Neural cell (in vitro differentiated cells): ENCODE measurements around the gene TSSK1B. TPM values are rescaled to one million over a fixed set of nuclear protein-coding genes. Genes with fewer than 3 reads are reported as not detected.

Source experiments
- H2AFZ ChIP-seq: fragments of 200-600, 300-800 bp; sonication (generic), shearing (Covaris generic); 2 replicates; pipeline ENCODE4 v1.6.0; 2014; ENCODE audit warnings: low read depth, mild to moderate bottlenecking, antibody characterized with exemption, low read length, moderate library complexity
- H3F3A ChIP-seq: fragments of 200-600 bp; shearing (Covaris generic); 2 replicates; pipeline ENCODE4 v1.6.1; 2016; ENCODE audit warnings: mild to moderate bottlenecking, moderate library complexity, mixed read lengths, antibody characterized with exemption, low read length; ENCODE audit not compliant: insufficient read depth, poor library complexity, severe bottlenecking
- H3K27ac ChIP-seq: fragments of 200-600, 300-800 bp; sonication (generic), shearing (Covaris generic); 2 replicates; pipeline ENCODE4 v1.5.1; 2014; ENCODE audit warnings: mild to moderate bottlenecking, low read length, moderate library complexity
- H3K27me3 ChIP-seq: fragments of 300-800, 200-600 bp; sonication (generic), shearing (Covaris generic); 2 replicates; pipeline ENCODE4 v1.6.0; 2014; ENCODE audit warnings: mild to moderate bottlenecking, low read depth, low read length, moderate library complexity; ENCODE audit not compliant: insufficient read depth
- H3K36me3 ChIP-seq: fragments of 300-800, 200-600 bp; sonication (generic), shearing (Covaris generic); 2 replicates; pipeline ENCODE4 v1.5.1; 2014; ENCODE audit warnings: mild to moderate bottlenecking, antibody characterized with exemption, low read length, moderate library complexity; ENCODE audit not compliant: insufficient read depth
- H3K4me2 ChIP-seq: fragments of 300-800, 200-600 bp; sonication (generic), shearing (Covaris generic); 2 replicates; pipeline ENCODE4 v1.6.0; 2014; ENCODE audit warnings: mild to moderate bottlenecking, low read length
- H3K4me3 ChIP-seq: fragments of 300-800, 200-600 bp; sonication (generic), shearing (Covaris generic); 2 replicates; pipeline ENCODE4 v1.5.1; 2014; ENCODE audit warnings: mild to moderate bottlenecking, low read length, moderate library complexity
- H3K79me2 ChIP-seq: fragments of 200-600 bp; shearing (Covaris generic); replicated peaks from 2 replicates; pipeline ENCODE4 v1.6.0; 2014; ENCODE audit warnings: mild to moderate bottlenecking, low read length, moderate library complexity; ENCODE audit not compliant: insufficient read depth
- H3K9ac ChIP-seq: fragments of 300-800, 200-600 bp; sonication (generic), shearing (Covaris generic); 2 replicates; pipeline ENCODE4 v1.6.1; 2016; ENCODE audit warnings: mild to moderate bottlenecking, low read length, mixed read lengths
- H3K9me2 ChIP-seq: fragments of 200-600 bp; shearing (Covaris generic); 2 replicates; pipeline ENCODE4 v1.6.1; 2016; ENCODE audit warnings: mild to moderate bottlenecking, low read length, mixed read lengths; ENCODE audit not compliant: insufficient read depth
- H3K9me3 ChIP-seq: fragments of 200-600, 300-800 bp; sonication (generic), shearing (Covaris generic); 2 replicates; pipeline ENCODE4 v1.6.1; 2016; ENCODE audit warnings: mild to moderate bottlenecking, mixed run types, low read length, moderate library complexity, mixed read lengths
- H4K20me1 ChIP-seq: fragments of 200-600 bp; shearing (Covaris generic); 2 replicates; pipeline ENCODE4 v1.6.1; 2016; ENCODE audit warnings: mild to moderate bottlenecking, mixed run types; ENCODE audit not compliant: insufficient read depth
- EP300 ChIP-seq: fragments of 450-650 bp; conservative IDR thresholded peaks from 2 replicates; pipeline ENCODE4 v1.6.1; 2014; ENCODE audit warnings: antibody characterized with exemption, mild to moderate bottlenecking, moderate library complexity; ENCODE audit not compliant: poor library complexity, severe bottlenecking
- EZH2 ChIP-seq: fragments of 200-600, 300-800 bp; shearing (Covaris generic), sonication (generic); IDR thresholded peaks from 2 replicates; pipeline ENCODE4 v1.6.1; 2014; ENCODE audit warnings: antibody characterized with exemption, low read length, borderline replicate concordance, mild to moderate bottlenecking; ENCODE audit not compliant: insufficient read depth, poor library complexity, severe bottlenecking
- MXI1 ChIP-seq: fragments of 450-650 bp; conservative IDR thresholded peaks from 2 replicates; pipeline ENCODE4 v1.6.1; 2014; ENCODE audit warnings: antibody characterized with exemption, mild to moderate bottlenecking; ENCODE audit not compliant: poor library complexity, severe bottlenecking
- POLR2AphosphoS5 ChIP-seq: IDR thresholded peaks from 2 replicates; pipeline ENCODE4 v1.6.1; 2012
- RAD21 ChIP-seq: fragments of 450-650 bp; conservative IDR thresholded peaks from 2 replicates; pipeline ENCODE4 v1.6.1; 2014; ENCODE audit warnings: antibody characterized with exemption, mild to moderate bottlenecking, moderate library complexity
- REST ChIP-seq: IDR thresholded peaks from 2 replicates; pipeline ENCODE4 v1.6.1; 2012; ENCODE audit warnings: borderline replicate concordance
- SMC3 ChIP-seq: fragments of 450-650 bp; conservative IDR thresholded peaks from 2 replicates; pipeline ENCODE4 v1.6.1; 2014; ENCODE audit warnings: antibody characterized with exemption, mild to moderate bottlenecking, moderate library complexity; ENCODE audit not compliant: poor library complexity
- TAF1 ChIP-seq: IDR thresholded peaks from 2 replicates; pipeline ENCODE4 v1.6.1; 2012; ENCODE audit warnings: low read depth
- polyA plus RNA-seq: library from polyadenylated mRNA; depleted of rRNA; stranded (reverse); fragments of >200 nt; gene quantifications from 2 replicates; pipeline ENCODE4 v1.2.3, GENCODE V29; 2014
- TF ChIP-seq, protein P1 (sequence below): fragments of 450-650 bp; IDR thresholded peaks from 2 replicates; pipeline ENCODE4 v1.5.1; 2014; ENCODE audit warnings: antibody characterized with exemption, mild to moderate bottlenecking, moderate library complexity; ENCODE audit not compliant: poor library complexity, severe bottlenecking

Gene TSSK1B
- polyA plus RNA-seq, 1 donor from 2014 or later: not detected

DNA sequence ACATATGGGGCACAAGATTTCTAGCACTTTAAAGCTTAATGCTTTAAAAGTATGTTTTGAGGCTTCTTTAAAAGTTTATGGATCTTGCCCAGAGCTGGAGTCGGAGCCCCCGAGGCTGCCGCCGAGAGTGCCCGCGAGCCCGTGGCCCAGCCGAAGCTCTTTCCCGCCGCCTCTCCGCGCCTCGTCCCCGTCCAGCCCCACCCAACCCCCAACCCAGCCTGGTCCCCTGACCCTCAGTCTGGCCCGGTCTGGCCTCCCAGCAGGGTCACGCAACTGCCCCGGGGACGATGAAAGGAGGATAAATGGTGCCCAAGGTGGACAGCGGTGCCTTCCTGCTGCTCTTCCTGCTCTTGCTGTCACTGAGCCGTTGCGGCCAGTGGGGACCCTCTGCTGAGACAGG, 1.7 kb downstream of the TSSK1B start:
- TF ChIP-seq TAF1 (no peak), EZH2 (no peak), REST (no peak), SMC3 (no peak), EP300 (no peak), MXI1 (no peak), RAD21 (no peak), POLR2AphosphoS5 (no peak)
- TF ChIP-seq, protein P1, sequence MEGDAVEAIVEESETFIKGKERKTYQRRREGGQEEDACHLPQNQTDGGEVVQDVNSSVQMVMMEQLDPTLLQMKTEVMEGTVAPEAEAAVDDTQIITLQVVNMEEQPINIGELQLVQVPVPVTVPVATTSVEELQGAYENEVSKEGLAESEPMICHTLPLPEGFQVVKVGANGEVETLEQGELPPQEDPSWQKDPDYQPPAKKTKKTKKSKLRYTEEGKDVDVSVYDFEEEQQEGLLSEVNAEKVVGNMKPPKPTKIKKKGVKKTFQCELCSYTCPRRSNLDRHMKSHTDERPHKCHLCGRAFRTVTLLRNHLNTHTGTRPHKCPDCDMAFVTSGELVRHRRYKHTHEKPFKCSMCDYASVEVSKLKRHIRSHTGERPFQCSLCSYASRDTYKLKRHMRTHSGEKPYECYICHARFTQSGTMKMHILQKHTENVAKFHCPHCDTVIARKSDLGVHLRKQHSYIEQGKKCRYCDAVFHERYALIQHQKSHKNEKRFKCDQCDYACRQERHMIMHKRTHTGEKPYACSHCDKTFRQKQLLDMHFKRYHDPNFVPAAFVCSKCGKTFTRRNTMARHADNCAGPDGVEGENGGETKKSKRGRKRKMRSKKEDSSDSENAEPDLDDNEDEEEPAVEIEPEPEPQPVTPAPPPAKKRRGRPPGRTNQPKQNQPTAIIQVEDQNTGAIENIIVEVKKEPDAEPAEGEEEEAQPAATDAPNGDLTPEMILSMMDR: no peak
- no peak overlapping the region for H3K27ac ChIP-seq
- H3K36me3 ChIP-seq: no peaks in the 10 kb centered on the region
- H3K9ac ChIP-seq: no peak overlapping the region
- no peaks in the 10 kb centered on the region for H3K27me3 ChIP-seq
- no peaks in the 10 kb centered on the region for H3K9me3 ChIP-seq
- H2AFZ ChIP-seq: no peak overlapping the region
- no peak overlapping the region for H3K4me2 ChIP-seq
- H3K9me2 ChIP-seq: no peaks in the 10 kb centered on the region
- no peaks in the 10 kb centered on the region for H3F3A ChIP-seq
- H4K20me1 ChIP-seq: no peaks in the 10 kb centered on the region
- no peaks in the 10 kb centered on the region for H3K79me2 ChIP-seq
- no peak overlapping the region for H3K4me3 ChIP-seq

GRCh38 chr5:113427871-113428574, 6.8 kb downstream of the TSSK1B start:
- Histone ChIP-seq H3K27me3 (no peaks in the 10 kb centered on the region), H3K79me2 (no peaks in the 10 kb centered on the region), H3K9me3 (no peaks in the 10 kb centered on the region), H3K9me2 (no peaks in the 10 kb centered on the region), H3K36me3 (no peaks in the 10 kb centered on the region), H3K4me3 (no peak overlapping the region), H3F3A (no peaks in the 10 kb centered on the region), H3K9ac (no peak overlapping the region), H2AFZ (no peak overlapping the region), H3K27ac (no peak overlapping the region), H4K20me1 (no peaks in the 10 kb centered on the region), H3K4me2 (no peak overlapping the region)
- no peak for TF ChIP-seq EZH2
- no peak for TF ChIP-seq TAF1
- TF ChIP-seq, protein P1: no peak
- no peak for TF ChIP-seq RAD21
